Hepatocyte (in vitro differentiated cells): ENCODE measurements around the gene KATNB1. TPM values are rescaled to one million over a fixed set of nuclear protein-coding genes. Genes with fewer than 3 reads are reported as not detected.

Experiments
- DNase-seq: peaks from one replicate; pipeline ENCODE4 v3.0.0-alpha.2; 2016; ENCODE audit warnings: low spot score
- H2AFZ ChIP-seq: fragments of 200-600 bp; sonication (generic); 2 replicates; pipeline ENCODE4 v1.6.0; 2016; ENCODE audit warnings: antibody characterized with exemption, mild to moderate bottlenecking
- H3K27ac ChIP-seq: fragments of 200-600 bp; sonication (generic); 2 replicates; pipeline ENCODE4 v1.5.1; 2016; ENCODE audit warnings: mild to moderate bottlenecking
- H3K27me3 ChIP-seq: fragments of 200-600 bp; sonication (generic); 2 replicates; pipeline ENCODE4 v1.6.1; 2016
- H3K36me3 ChIP-seq: fragments of 200-600 bp; sonication (generic); replicated peaks from 2 replicates; pipeline ENCODE4 v1.5.1; 2016; ENCODE audit warnings: low read depth; ENCODE audit not compliant: insufficient read depth
- H3K4me1 ChIP-seq: fragments of 200-600 bp; sonication (generic); 2 replicates; pipeline ENCODE4 v1.5.1; 2016; ENCODE audit warnings: mild to moderate bottlenecking, moderate library complexity; ENCODE audit not compliant: insufficient read depth
- H3K4me2 ChIP-seq: fragments of 200-600 bp; sonication (generic); 2 replicates; pipeline ENCODE4 v1.6.0; 2016
- H3K4me3 ChIP-seq: fragments of 200-600 bp; sonication (generic); 2 replicates; pipeline ENCODE4 v1.5.1; 2016; ENCODE audit warnings: mild to moderate bottlenecking
- H3K79me2 ChIP-seq: fragments of 200-600 bp; sonication (generic); 2 replicates; pipeline ENCODE4 v1.6.0; 2017; ENCODE audit warnings: mild to moderate bottlenecking
- H3K9me2 ChIP-seq: fragments of 200-600 bp; sonication (generic); replicated peaks from 2 replicates; pipeline ENCODE4 v1.6.0; 2017; ENCODE audit warnings: mild to moderate bottlenecking; ENCODE audit not compliant: insufficient read depth
- H3K9me3 ChIP-seq: fragments of 200-600 bp; sonication (generic); 2 replicates; pipeline ENCODE4 v1.5.1; 2016; ENCODE audit warnings: low read depth, mild to moderate bottlenecking
- H4K20me1 ChIP-seq: fragments of 200-600 bp; sonication (generic); 2 replicates; pipeline ENCODE4 v1.6.0; 2016; ENCODE audit warnings: mild to moderate bottlenecking; ENCODE audit not compliant: insufficient read depth, poor library complexity, severe bottlenecking
- CTCF ChIP-seq: fragments of 200-600 bp; sonication (generic); IDR thresholded peaks from 2 replicates; pipeline ENCODE4 v1.5.1; 2016; ENCODE audit warnings: antibody characterized with exemption, mild to moderate bottlenecking; ENCODE audit not compliant: poor library complexity
- EZH2 ChIP-seq: fragments of 200-600 bp; sonication (generic); IDR thresholded peaks from 2 replicates; pipeline ENCODE4 v1.6.1; 2016; ENCODE audit warnings: antibody characterized with exemption, mild to moderate bottlenecking, borderline replicate concordance
- EZH2phosphoT487 ChIP-seq: fragments of 200-600 bp; sonication (generic); IDR thresholded peaks from one replicate; pipeline ENCODE4 v1.6.1; 2018; ENCODE audit warnings: antibody characterized with exemption, mild to moderate bottlenecking, low read depth, moderate library complexity; ENCODE audit not compliant: unreplicated experiment, severe bottlenecking
- WGBS: methylation state at CpG from one replicate; pipeline ENCODE4 v1.1.6; 2016; ENCODE audit warnings: low lambda C conversion rate; ENCODE audit errors: missing lambda C conversion rate; 5-methylcytosine and 5-hydroxymethylcytosine counted together
- microRNA-seq: library from miRNA; unstranded; fragments of <30 nt; microRNA quantifications from one replicate; pipeline ENCODE4, GENCODE V29; 2017
- polyA plus RNA-seq: library from polyadenylated mRNA; unstranded; fragments of >200 nt; fragmentation: Nextera tagmentation; extraction: Ambion mirVana; gene quantifications from 2 replicates; pipeline ENCODE4 v1.2.1, GENCODE V29; 2016
- small RNA-seq: library from RNA; depleted of rRNA; stranded (forward); fragments of <200 nt; gene quantifications from one replicate; pipeline ENCODE3, GENCODE V24; 2014
- total RNA-seq: library from RNA; depleted of rRNA; stranded (reverse); fragments of >200 nt; gene quantifications from 2 replicates; pipeline ENCODE4 v1.2.3, GENCODE V29; 2014

Gene KATNB1
- total and polyA plus RNA-seq, 2 experiments from 2014 or later: 12.3 to 15.3 TPM

- Histone ChIP-seq H3K9me3 (no peaks in the 10 kb centered on the region), H3K79me2 (peaks cover 27% of the 10 kb centered on the region), H3K4me3 (no peak overlapping the region), H3K27me3 (no peaks in the 10 kb centered on the region), H2AFZ (no peak overlapping the region), H3K27ac (peak overlapping the region; percentile 96), H3K36me3 (no peaks in the 10 kb centered on the region), H3K9me2 (no peaks in the 10 kb centered on the region), H4K20me1 (no peaks in the 10 kb centered on the region), H3K4me1 (peaks cover 54% of the 10 kb centered on the region), H3K4me2 (peak overlapping the region; percentile 90)
- WGBS: 67% methylated on average over 5 of the region's 5 CpGs
- no peak for TF ChIP-seq CTCF
- no peak for TF ChIP-seq EZH2phosphoT487
- TF ChIP-seq EZH2: no peak
- no peak for DNase-seq
Observed at GRCh38 chr16:57804111-57804837, 68.7 kb downstream of the KATNB1 start.

GRCh38 chr16:57805176-57805575, 69.6 kb downstream of the KATNB1 start:
- no peak for TF ChIP-seq EZH2phosphoT487
- Histone ChIP-seq H3K79me2 (peaks cover 18% of the 10 kb centered on the region), H4K20me1 (no peaks in the 10 kb centered on the region), H3K4me3 (no peak overlapping the region), H3K36me3 (no peaks in the 10 kb centered on the region), H3K27me3 (no peaks in the 10 kb centered on the region), H2AFZ (no peak overlapping the region), H3K9me3 (no peaks in the 10 kb centered on the region), H3K4me1 (peaks cover 51% of the 10 kb centered on the region), H3K27ac (peak overlapping the region; percentile 4), H3K4me2 (no peak overlapping the region), H3K9me2 (no peaks in the 10 kb centered on the region)
- WGBS: 75% methylated on average over 6 of the region's 6 CpGs
- DNase-seq: no peak

Small RNAs within 50 kb of the gene (microRNA-seq; reads per million reads assigned to microRNA genes)
- not detected for gene MIR6772

Small RNAs within 50 kb of the gene (small RNA-seq; reads per million reads assigned to genes)
- 0.19 reads per million for gene MIR6772

Other genes with a start within 250 kb of the KATNB1 start
- 112 and 122 TPM in 2 replicates for gene DOK4, start 249.3 kb upstream of the KATNB1 start, total RNA-seq
- 96.3 and 106 TPM in 2 replicates for gene DOK4, start 249.3 kb upstream of the KATNB1 start, polyA plus RNA-seq
- gene CCDC102A, start 199.2 kb upstream of the KATNB1 start, total RNA-seq: 10.5 and 11.4 TPM in 2 replicates
- 13.1 and 17.2 TPM in 2 replicates for gene CCDC102A, start 199.2 kb upstream of the KATNB1 start, polyA plus RNA-seq
- gene ADGRG5, start 193.1 kb upstream of the KATNB1 start, total RNA-seq: 1.1 and 2.2 TPM in 2 replicates
- gene ADGRG5, start 193.1 kb upstream of the KATNB1 start, polyA plus RNA-seq: 1.9 and 2.9 TPM in 2 replicates
- 29.6 and 45.9 TPM in 2 replicates for gene ADGRG1, start 107.1 kb upstream of the KATNB1 start, total RNA-seq
- 58.0 and 61.1 TPM in 2 replicates for gene ADGRG1, start 107.1 kb upstream of the KATNB1 start, polyA plus RNA-seq
- gene ADGRG3, start 67.5 kb upstream of the KATNB1 start, total RNA-seq: 0.20 TPM in 1 of 2 replicates, not detected in the other
- not detected in 2 replicates for gene ADGRG3, start 67.5 kb upstream of the KATNB1 start, polyA plus RNA-seq
- gene DRC7, start 41.0 kb upstream of the KATNB1 start, total RNA-seq: 0.27 TPM in 1 of 2 replicates, not detected in the other
- 0.93 TPM in 1 of 2 replicates, not detected in the other for gene DRC7, start 41.0 kb upstream of the KATNB1 start, polyA plus RNA-seq
- 41.4 and 49.7 TPM in 2 replicates for gene KIFC3, start 66.7 kb downstream of the KATNB1 start, total RNA-seq
- gene KIFC3, start 66.7 kb downstream of the KATNB1 start, polyA plus RNA-seq: 55.3 and 66.5 TPM in 2 replicates
- gene CNGB1, start 235.4 kb downstream of the KATNB1 start, total RNA-seq: not detected in 2 replicates
- gene CNGB1, start 235.4 kb downstream of the KATNB1 start, polyA plus RNA-seq: not detected in 2 replicates